H9 (cell line): ENCODE results near the gene SLC13A1. TPM values are rescaled to one million over a fixed set of nuclear protein-coding genes. Genes with fewer than 3 reads are reported as not detected.

Source experiments
- DNase-seq: peaks from one replicate; pipeline ENCODE4 v3.0.0-alpha.2; 2017
- H2AFZ ChIP-seq: one replicate; pipeline ENCODE4 v1.6.1; 2013; ENCODE audit warnings: mild to moderate bottlenecking, low read length, control low read depth, moderate library complexity
- H2AK5ac ChIP-seq: 2 replicates; pipeline ENCODE4 v1.6.1; 2013; ENCODE audit warnings: low read length, control low read depth, mixed read lengths; ENCODE audit not compliant: insufficient read length
- H2BK120ac ChIP-seq: one replicate; pipeline ENCODE4 v1.6.1; 2013; ENCODE audit warnings: low read depth, mild to moderate bottlenecking, low read length, control low read depth, inconsistent platforms; ENCODE audit not compliant: poor library complexity, severe bottlenecking
- H2BK12ac ChIP-seq: 2 replicates; pipeline ENCODE4 v1.6.1; 2013; ENCODE audit warnings: low read length, control low read depth, mixed read lengths, low read depth; ENCODE audit not compliant: insufficient read length
- H2BK15ac ChIP-seq: 2 replicates; pipeline ENCODE4 v1.6.1; 2013; ENCODE audit warnings: low read depth, low read length, control low read depth
- H2BK20ac ChIP-seq: one replicate; pipeline ENCODE4 v1.6.1; 2013; ENCODE audit warnings: low read depth, mild to moderate bottlenecking, low read length, control low read depth, inconsistent platforms; ENCODE audit not compliant: poor library complexity, severe bottlenecking
- H2BK5ac ChIP-seq: 2 replicates; pipeline ENCODE4 v1.6.1; 2013; ENCODE audit warnings: low read length, control low read depth, mixed read lengths; ENCODE audit not compliant: insufficient read length
- H3K14ac ChIP-seq: 2 replicates; pipeline ENCODE4 v1.6.1; 2013; ENCODE audit warnings: low read length, control low read depth; ENCODE audit not compliant: insufficient read depth
- H3K18ac ChIP-seq: 2 replicates; pipeline ENCODE4 v1.6.1; 2013; ENCODE audit warnings: low read depth, mild to moderate bottlenecking, mixed read lengths, low read length, control low read depth; ENCODE audit not compliant: insufficient read length
- H3K23ac ChIP-seq: 2 replicates; pipeline ENCODE4 v1.6.1; 2013; ENCODE audit warnings: low read length, control low read depth, mixed read lengths, low read depth; ENCODE audit not compliant: insufficient read length
- H3K23me2 ChIP-seq: 2 replicates; pipeline ENCODE4 v1.6.1; 2013; ENCODE audit warnings: low read depth, mild to moderate bottlenecking, mixed read lengths, low read length, control low read depth; ENCODE audit not compliant: insufficient read length, poor library complexity, severe bottlenecking
- H3K27ac ChIP-seq: 2 replicates; pipeline ENCODE4 v1.5.1; 2013; ENCODE audit warnings: low read length, control low read depth, mixed read lengths, low read depth; ENCODE audit not compliant: insufficient read length
- H3K27me3 ChIP-seq: 2 replicates; pipeline ENCODE4 v1.6.1; 2013; ENCODE audit warnings: low read length, control low read depth, inconsistent platforms; ENCODE audit not compliant: insufficient read depth
- H3K4ac ChIP-seq: 2 replicates; pipeline ENCODE4 v1.6.1; 2013; ENCODE audit warnings: low read depth, mild to moderate bottlenecking, control low read depth, inconsistent platforms, low read length, moderate library complexity
- H3K4me1 ChIP-seq: 2 replicates; pipeline ENCODE4 v1.6.1; 2013; ENCODE audit warnings: low read length, control low read depth, inconsistent platforms; ENCODE audit not compliant: insufficient read depth
- H3K4me2 ChIP-seq: 2 replicates; pipeline ENCODE4 v1.6.1; 2013; ENCODE audit warnings: low read length, control low read depth, mixed read lengths; ENCODE audit not compliant: insufficient read length, insufficient read depth
- H3K56ac ChIP-seq: 2 replicates; pipeline ENCODE4 v1.6.1; 2013; ENCODE audit warnings: low read depth, mild to moderate bottlenecking, mixed read lengths, low read length, control low read depth; ENCODE audit not compliant: insufficient read length
- H3K79me1 ChIP-seq: 2 replicates; pipeline ENCODE4 v1.6.1; 2013; ENCODE audit warnings: low read depth, mild to moderate bottlenecking, moderate library complexity, low read length, control low read depth, inconsistent platforms; ENCODE audit not compliant: insufficient read depth, poor library complexity, severe bottlenecking
- H3K79me2 ChIP-seq: 2 replicates; pipeline ENCODE4 v1.6.1; 2013; ENCODE audit warnings: low read length, control low read depth, inconsistent platforms; ENCODE audit not compliant: insufficient read depth
- H3K9ac ChIP-seq: 2 replicates; pipeline ENCODE4 v1.6.1; 2013; ENCODE audit warnings: low read length, control low read depth, mixed read lengths; ENCODE audit not compliant: insufficient read length; ENCODE audit errors: extremely low read depth
- H3K9me3 ChIP-seq: one replicate; pipeline ENCODE4 v1.6.1; 2013; ENCODE audit warnings: low read depth, low read length, inconsistent platforms; ENCODE audit not compliant: control insufficient read depth
- H3T11ph ChIP-seq: one replicate; pipeline ENCODE4 v1.6.1; 2013; ENCODE audit warnings: mild to moderate bottlenecking, low read length, control low read depth, inconsistent platforms
- H4K20me1 ChIP-seq: one replicate; pipeline ENCODE4 v1.6.1; 2013; ENCODE audit not compliant: control insufficient read depth, insufficient read length, insufficient read depth
- H4K5ac ChIP-seq: 2 replicates; pipeline ENCODE4 v1.6.1; 2013; ENCODE audit warnings: low read depth, mild to moderate bottlenecking, mixed read lengths, low read length, control low read depth; ENCODE audit not compliant: insufficient read length
- H4K8ac ChIP-seq: replicated peaks from 2 replicates; pipeline ENCODE4 v1.6.1; 2013; ENCODE audit warnings: low read length, control low read depth, mixed read lengths, low read depth; ENCODE audit not compliant: insufficient read length
- H4K91ac ChIP-seq: 2 replicates; pipeline ENCODE4 v1.6.1; 2013; ENCODE audit warnings: low read depth, mild to moderate bottlenecking, moderate library complexity, mixed read lengths, low read length, control low read depth; ENCODE audit not compliant: insufficient read length
- H3K27ac Mint-ChIP-seq, 3 experiments: 2 replicates in 2 of 3; 3 replicates in 1 of 3; pipeline ENCODE4 v1.8.0; 2020 to 2021; ENCODE audit warnings: mixed read lengths in 3 of 3, mild to moderate bottlenecking in 1 of 3, moderate library complexity in 1 of 3
- H3K27me3 Mint-ChIP-seq: 2 replicates; pipeline ENCODE4 v1.8.0; 2021; ENCODE audit warnings: low read depth, mild to moderate bottlenecking, moderate library complexity, mixed read lengths
- H3K36me3 Mint-ChIP-seq, 3 experiments: 2 replicates in 2 of 3; 3 replicates in 1 of 3; pipeline ENCODE4 v1.8.0; 2020 to 2021; ENCODE audit warnings: low read depth in 3 of 3, mixed read lengths in 3 of 3; ENCODE audit not compliant: insufficient read depth in 1 of 3
- H3K4me1 Mint-ChIP-seq, 2 experiments: 2 replicates each; pipeline ENCODE4 v1.8.0; 2020; ENCODE audit warnings: mixed read lengths in 2 of 2
- H3K4me3 Mint-ChIP-seq, 2 experiments: 2 replicates in 1 of 2; 3 replicates in 1 of 2; pipeline ENCODE4 v1.8.0; 2020 to 2021; ENCODE audit warnings: mild to moderate bottlenecking in 2 of 2, mixed read lengths in 2 of 2, moderate library complexity in 1 of 2
- H3K9me3 Mint-ChIP-seq, 2 experiments: 2 replicates in 1 of 2; 3 replicates in 1 of 2; pipeline ENCODE4 v1.8.0; 2020; ENCODE audit warnings: mild to moderate bottlenecking in 2 of 2, mixed read lengths in 2 of 2, moderate library complexity in 1 of 2
- WGBS: extraction: QIAGEN DNeasy Blood & Tissue Kit; methylation state at CpG from one replicate; pipeline ENCODE4 v1.1.7; 2013; ENCODE audit warnings: missing lambda C conversion rate, low lambda C conversion rate, mixed read lengths; ENCODE audit not compliant: insufficient read length; ENCODE audit errors: extremely low coverage; 5-methylcytosine and 5-hydroxymethylcytosine counted together
- total RNA-seq: library from RNA; stranded (reverse); gene quantifications from 2 replicates; pipeline ENCODE4 v1.2.1, GENCODE V29; 2021
- TF ChIP-seq, protein P1 (sequence below): fragments of 200-600 bp; sonication (generic); conservative IDR thresholded peaks from 3 replicates; pipeline ENCODE4 v1.8.0; 2021; ENCODE audit warnings: antibody characterized with exemption, mild to moderate bottlenecking

Gene SLC13A1
- total RNA-seq, 1 experiment from 2014 or later = not detected

DNA sequence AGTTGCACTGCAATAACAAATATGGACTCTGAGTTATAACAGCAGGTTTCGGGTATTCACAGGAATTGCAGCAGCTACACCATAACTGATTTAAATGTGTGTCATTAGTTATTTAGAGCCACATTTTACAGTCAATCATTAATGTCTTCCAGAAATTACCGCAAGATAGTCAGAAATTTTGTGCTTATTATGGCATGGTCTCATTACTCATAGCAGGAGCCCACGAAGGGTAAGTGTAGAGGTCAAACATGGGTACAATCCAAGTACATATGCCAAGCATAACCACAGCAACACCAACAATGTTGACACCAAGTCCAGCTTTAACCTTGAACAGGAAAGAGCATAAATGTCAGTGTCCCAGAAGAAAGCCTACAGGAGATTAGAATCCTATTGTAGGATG lies 84.4 kb downstream of the SLC13A1 start:
- no peak overlapping the region for H4K8ac ChIP-seq
- H3K56ac ChIP-seq = no peak overlapping the region
- no peak overlapping the region for H2BK15ac ChIP-seq
- no peak overlapping the region for H2BK120ac ChIP-seq
- H3K23me2 ChIP-seq = no peaks in the 10 kb centered on the region
- no peak overlapping the region for H2AK5ac ChIP-seq
- no peak overlapping the region for H3K27ac ChIP-seq
- no peaks in the 10 kb centered on the region for H3K9me3 Mint-ChIP-seq
- peaks cover 24 to 25% of the 10 kb centered on the region in 2 experiments for H3K4me1 Mint-ChIP-seq
- no peak overlapping the region for H3K4ac ChIP-seq
- H3K4me2 ChIP-seq = no peak overlapping the region
- H3K4me1 ChIP-seq = no peaks in the 10 kb centered on the region
- no peak overlapping the region for H4K5ac ChIP-seq
- H4K91ac ChIP-seq = no peak overlapping the region
- H2BK5ac ChIP-seq = no peak overlapping the region
- no peak overlapping the region for H3K23ac ChIP-seq
- H4K20me1 ChIP-seq = no peaks in the 10 kb centered on the region
- no peak overlapping the region for H2BK20ac ChIP-seq
- H3K9me3 ChIP-seq = no peaks in the 10 kb centered on the region
- H2AFZ ChIP-seq = no peak overlapping the region
- H3K14ac ChIP-seq = no peak overlapping the region
- TF ChIP-seq, protein P1, sequence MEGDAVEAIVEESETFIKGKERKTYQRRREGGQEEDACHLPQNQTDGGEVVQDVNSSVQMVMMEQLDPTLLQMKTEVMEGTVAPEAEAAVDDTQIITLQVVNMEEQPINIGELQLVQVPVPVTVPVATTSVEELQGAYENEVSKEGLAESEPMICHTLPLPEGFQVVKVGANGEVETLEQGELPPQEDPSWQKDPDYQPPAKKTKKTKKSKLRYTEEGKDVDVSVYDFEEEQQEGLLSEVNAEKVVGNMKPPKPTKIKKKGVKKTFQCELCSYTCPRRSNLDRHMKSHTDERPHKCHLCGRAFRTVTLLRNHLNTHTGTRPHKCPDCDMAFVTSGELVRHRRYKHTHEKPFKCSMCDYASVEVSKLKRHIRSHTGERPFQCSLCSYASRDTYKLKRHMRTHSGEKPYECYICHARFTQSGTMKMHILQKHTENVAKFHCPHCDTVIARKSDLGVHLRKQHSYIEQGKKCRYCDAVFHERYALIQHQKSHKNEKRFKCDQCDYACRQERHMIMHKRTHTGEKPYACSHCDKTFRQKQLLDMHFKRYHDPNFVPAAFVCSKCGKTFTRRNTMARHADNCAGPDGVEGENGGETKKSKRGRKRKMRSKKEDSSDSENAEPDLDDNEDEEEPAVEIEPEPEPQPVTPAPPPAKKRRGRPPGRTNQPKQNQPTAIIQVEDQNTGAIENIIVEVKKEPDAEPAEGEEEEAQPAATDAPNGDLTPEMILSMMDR = no peak
- H3K79me1 ChIP-seq = no peaks in the 10 kb centered on the region
- H3K27ac Mint-ChIP-seq = no peak overlapping the region
- no peaks in the 10 kb centered on the region for H3K27me3 Mint-ChIP-seq
- H2BK12ac ChIP-seq = no peak overlapping the region
- WGBS = no CpG with 5 or more reads among the region's 3 CpGs
- DNase-seq = no peak
- H3K18ac ChIP-seq = no peak overlapping the region
- no peaks in the 10 kb centered on the region for H3K27me3 ChIP-seq
- H3K36me3 Mint-ChIP-seq = no peaks in the 10 kb centered on the region
- H3K4me3 Mint-ChIP-seq = no peak overlapping the region
- H3T11ph ChIP-seq = no peak overlapping the region
- H3K79me2 ChIP-seq = no peaks in the 10 kb centered on the region
- H3K9ac ChIP-seq = no peak overlapping the region
